Peyer's patch (tissue), 4 donors: ENCODE data around the gene CPNE2. TPM values are rescaled to one million over a fixed set of nuclear protein-coding genes. Genes with fewer than 3 reads are reported as not detected.
"Not testable (repeated sequence)": the region's sequence is repeated elsewhere in the genome, so short reads cannot be mapped to it uniquely, and the experiment has no call there.

Experiments
- DNase-seq, 3 donors: peaks; one replicate each; pipeline ENCODE4 v3.0.0-alpha.2; 2017 to 2019
- H3K27ac ChIP-seq, 4 donors: fragments of 200-600 bp; sonication (generic); one replicate each; pipeline ENCODE4 v1.5.1; 2016 to 2019
- H3K27me3 ChIP-seq, 2 donors: fragments of 200-600 bp; sonication (generic); one replicate each; pipeline ENCODE4 v1.5.1; 2019
- H3K36me3 ChIP-seq, 3 donors: fragments of 200-600 bp; sonication (generic); one replicate each; pipeline ENCODE4 v1.5.1; 2016 to 2019
- H3K4me1 ChIP-seq, 4 donors: fragments of 200-600 bp; sonication (generic); one replicate each; pipeline ENCODE4 v1.5.1; 2016 to 2019
- H3K4me3 ChIP-seq, 4 donors: fragments of 200-600 bp; sonication (generic); 1 replicate in 3 of 4; 2 replicates in 1 of 4; pipeline ENCODE4 v1.5.1; 2016 to 2019; ENCODE audit warnings: mild to moderate bottlenecking in 1 of 4
- H3K9me3 ChIP-seq, 4 donors: fragments of 200-600 bp; sonication (generic); one replicate each; pipeline ENCODE4 v1.5.1; 2016 to 2019; ENCODE audit warnings: mild to moderate bottlenecking in 1 of 4
- CTCF ChIP-seq, 6 experiments: fragments of 450-650 bp in 4 of 6; fragments of 200-600 bp in 2 of 6; sonication (generic) in 1 of 6; IDR thresholded peaks; one replicate each; pipeline ENCODE4 v1.5.1; 2017 to 2019; ENCODE audit warnings: antibody characterized with exemption in 6 of 6, mild to moderate bottlenecking in 3 of 6, moderate library complexity in 1 of 6
- POLR2A ChIP-seq, 2 donors: fragments of 450-650 bp; IDR thresholded peaks; one replicate each; pipeline ENCODE4 v1.5.1; 2017; ENCODE audit warnings: antibody characterized with exemption in 2 of 2, mild to moderate bottlenecking in 2 of 2, moderate library complexity in 2 of 2
- total RNA-seq, 4 donors: library from RNA; depleted of rRNA; stranded (reverse); fragments of >200 nt; gene quantifications; one replicate each; pipeline ENCODE4 v1.1.0, GENCODE V29; 2016

The CPNE2 gene
- total RNA-seq, 4 donors from 2014 or later = 26.4 to 73.9 (median 64.8) TPM

- no peak overlapping the region for H3K27ac ChIP-seq
- no peak for TF ChIP-seq POLR2A (IDR thresholded peaks at IDR 0.05)
- TF ChIP-seq CTCF (IDR thresholded peaks at IDR 0.05) = no peak
- no peak overlapping the region for H3K4me3 ChIP-seq
- H3K9me3 ChIP-seq = no peaks in the 10 kb centered on the region
- no peak for DNase-seq
- H3K4me1 ChIP-seq = peaks cover 0 to 17% (median 10%) of the 10 kb centered on the region in 4 donors
- no peaks in the 10 kb centered on the region for H3K36me3 ChIP-seq
- no peaks in the 10 kb centered on the region for H3K27me3 ChIP-seq
Measured at GRCh38 chr16:57096793-57097192, 4.4 kb downstream of the CPNE2 start.

- no peaks in the 10 kb centered on the region for H3K27me3 ChIP-seq
- H3K4me1 ChIP-seq = peaks cover 0 to 11% (median 3%) of the 10 kb centered on the region in 4 donors
- no peak overlapping the region for H3K4me3 ChIP-seq
- no peak for TF ChIP-seq CTCF (IDR thresholded peaks at IDR 0.05)
- TF ChIP-seq POLR2A (IDR thresholded peaks at IDR 0.05) = no peak
- no peaks in the 10 kb centered on the region for H3K36me3 ChIP-seq
- no peak for DNase-seq
- H3K27ac ChIP-seq = no peak overlapping the region
- H3K9me3 ChIP-seq = no peaks in the 10 kb centered on the region
Measured at GRCh38 chr16:57098188-57098841, 5.9 kb downstream of the CPNE2 start.

GRCh38 chr16:57099965-57100364 lies 7.6 kb downstream of the CPNE2 start:
- not testable (repeated sequence) for H3K4me1 ChIP-seq, H3K9me3 ChIP-seq, H3K27me3 ChIP-seq, DNase-seq, H3K4me3 ChIP-seq, H3K36me3 ChIP-seq, H3K27ac ChIP-seq

- no peaks in the 10 kb centered on the region for H3K4me1 ChIP-seq
- H3K4me3 ChIP-seq = no peak overlapping the region
- no peak for TF ChIP-seq POLR2A (IDR thresholded peaks at IDR 0.05)
- no peak for TF ChIP-seq CTCF (IDR thresholded peaks at IDR 0.05)
Measured at GRCh38 chr16:57100445-57100844, 8.1 kb downstream of the CPNE2 start.

GRCh38 chr16:57102888-57103851 lies 10.8 kb downstream of the CPNE2 start:
- H3K27me3 ChIP-seq = no peaks in the 10 kb centered on the region
- H3K4me3 ChIP-seq = no peak overlapping the region
- no peak overlapping the region for H3K27ac ChIP-seq
- TF ChIP-seq POLR2A (IDR thresholded peaks at IDR 0.05) (no peak), CTCF (IDR thresholded peaks at IDR 0.05) (no peak)
- no peaks in the 10 kb centered on the region for H3K9me3 ChIP-seq
- no peak for DNase-seq
- H3K36me3 ChIP-seq = no peaks in the 10 kb centered on the region
- H3K4me1 ChIP-seq = peaks cover 0 to 4% (median 0%) of the 10 kb centered on the region in 4 donors

More at GRCh38 chr16:57100445-57100844, 8.1 kb downstream of the CPNE2 start:
- Histone ChIP-seq H3K36me3 (no peaks in the 10 kb centered on the region), H3K27ac (no peak overlapping the region), H3K9me3 (no peaks in the 10 kb centered on the region), H3K27me3 (no peaks in the 10 kb centered on the region)
- no peak for DNase-seq

- H3K36me3 ChIP-seq = no peaks in the 10 kb centered on the region
- no peaks in the 10 kb centered on the region for H3K27me3 ChIP-seq
- DNase-seq = no peak
- no peaks in the 10 kb centered on the region for H3K9me3 ChIP-seq
- no peak overlapping the region for H3K27ac ChIP-seq
- H3K4me1 ChIP-seq = peaks cover 0 to 4% (median 0%) of the 10 kb centered on the region in 4 donors
- H3K4me3 ChIP-seq = no peak overlapping the region
- TF ChIP-seq CTCF (IDR thresholded peaks at IDR 0.05) (no peak), POLR2A (IDR thresholded peaks at IDR 0.05) (no peak)
Measured at GRCh38 chr16:57104706-57105105, 12.3 kb downstream of the CPNE2 start.
